ENCODE results near the gene EMSY.

The EMSY gene

GRCh38 chr11:76523147-76523546 is 78.3 kb downstream of the EMSY start:
- DNase-seq = no peak

GRCh38 chr11:76523786-76524436 is 79.1 kb downstream of the EMSY start:
- DNase-seq = no peak

- no peak for DNase-seq
These were observed 79.6 kb downstream of the EMSY start for GRCh38 chr11:76524461-76524860.

- no peak for DNase-seq
These were observed 80.1 kb downstream of the EMSY start for GRCh38 chr11:76524919-76525318.

- no peak for DNase-seq
These were observed 82.1 kb downstream of the EMSY start for GRCh38 chr11:76526878-76527277.

GRCh38 chr11:76542436-76542835 is 97.6 kb downstream of the EMSY start:
- no peak for DNase-seq

- DNase-seq = no peak
These were observed 98.3 kb downstream of the EMSY start for GRCh38 chr11:76543006-76543703.

GRCh38 chr11:76550781-76551180 is 106.0 kb downstream of the EMSY start:
- DNase-seq = no peak

GRCh38 chr11:76551400-76551799 is 106.6 kb downstream of the EMSY start:
- DNase-seq = no peak

GRCh38 chr11:76552987-76553386 is 108.2 kb downstream of the EMSY start:
- no peak for DNase-seq

GRCh38 chr11:76553554-76554476 is 109.0 kb downstream of the EMSY start:
- DNase-seq = peak in 1 of 5 donors; percentile 47

- DNase-seq = no peak
These were observed 109.9 kb downstream of the EMSY start for GRCh38 chr11:76554767-76555166.

GRCh38 chr11:76557466-76557865 is 112.6 kb downstream of the EMSY start:
- no peak for DNase-seq

- DNase-seq = no peak
These were observed 113.7 kb downstream of the EMSY start for GRCh38 chr11:76558473-76558872.

GRCh38 chr11:76558891-76559290 is 114.1 kb downstream of the EMSY start:
- DNase-seq = no peak

- no peak for DNase-seq
These were observed 114.5 kb downstream of the EMSY start for GRCh38 chr11:76559346-76559745.

- peak in 1 of 5 donors; percentile 78 for DNase-seq
These were observed 115.4 kb downstream of the EMSY start for GRCh38 chr11:76560219-76560618.

- no peak for DNase-seq
These were observed 116.4 kb downstream of the EMSY start for GRCh38 chr11:76561245-76561644.

- DNase-seq = no peak
These were observed 117.7 kb downstream of the EMSY start for GRCh38 chr11:76562541-76562940.

GRCh38 chr11:76564364-76564763 is 119.5 kb downstream of the EMSY start:
- DNase-seq = no peak

GRCh38 chr11:76566811-76567210 is 122.0 kb downstream of the EMSY start:
- peak in 1 of 5 donors; percentile 66 for DNase-seq

GRCh38 chr11:76567261-76567660 is 122.4 kb downstream of the EMSY start:
- no peak for DNase-seq

GRCh38 chr11:76568139-76568538 is 123.3 kb downstream of the EMSY start:
- no peak for DNase-seq

Measured in T-helper 1 cell (primary cell).